Esophagus (tissue), 2 donors: Measurements from ENCODE around the gene ANKAR. TPM values are rescaled to one million over a fixed set of nuclear protein-coding genes. Genes with fewer than 3 reads are reported as not detected.
"Not testable (repeated sequence)": the region's sequence is repeated elsewhere in the genome, so short reads cannot be mapped to it uniquely, and the experiment has no call there.

Experiments used
- H3K27ac ChIP-seq, 2 donors: one replicate each; pipeline ENCODE4 v1.5.1; 2013; ENCODE audit warnings: low read depth in 2 of 2, mild to moderate bottlenecking in 2 of 2, inconsistent platforms in 1 of 2, low read length in 1 of 2, moderate library complexity in 1 of 2
- H3K27me3 ChIP-seq, 2 donors: one replicate each; pipeline ENCODE4 v1.6.1; 2013; ENCODE audit warnings: low read length in 2 of 2, control low read depth in 1 of 2, mild to moderate bottlenecking in 1 of 2; ENCODE audit not compliant: insufficient read depth in 2 of 2, control insufficient read depth in 1 of 2
- H3K36me3 ChIP-seq, 2 donors: one replicate each; pipeline ENCODE4 v1.6.1; 2013; ENCODE audit warnings: low read length in 1 of 2; ENCODE audit not compliant: control insufficient read depth in 2 of 2, insufficient read depth in 2 of 2
- H3K4me1 ChIP-seq, 2 donors: one replicate each; pipeline ENCODE4 v1.6.1; 2013; ENCODE audit warnings: low read length in 1 of 2; ENCODE audit not compliant: control insufficient read depth in 2 of 2, insufficient read depth in 2 of 2
- H3K4me3 ChIP-seq, 2 donors: one replicate each; pipeline ENCODE4 v1.5.1; 2013; ENCODE audit warnings: low read length in 2 of 2, mild to moderate bottlenecking in 2 of 2, low read depth in 1 of 2, moderate library complexity in 1 of 2
- H3K9me3 ChIP-seq, 2 donors: one replicate each; pipeline ENCODE4 v1.6.1; 2013; ENCODE audit warnings: mild to moderate bottlenecking in 2 of 2, low read depth in 1 of 2, low read length in 1 of 2, moderate library complexity in 1 of 2; ENCODE audit not compliant: control insufficient read depth in 2 of 2, insufficient read depth in 1 of 2
- WGBS, 2 donors: extraction: QIAGEN DNeasy Blood & Tissue Kit; methylation state at CpG; one replicate each; pipeline ENCODE4 v1.1.7; 2013; 5-methylcytosine and 5-hydroxymethylcytosine counted together
- polyA plus RNA-seq, 2 donors: library from polyadenylated mRNA; stranded (reverse); fragments of 200-250 nt; gene quantifications; one replicate each; pipeline ENCODE4 v1.2.3, GENCODE V29; 2013
- donor health status: healthy with polysubstance abuse.
- donor health status: Bipolar disorder and iron deficiency.

The ANKAR gene
- polyA plus RNA-seq, 2 donors = 0.75 to 1.5 TPM

GRCh38 chr2:189638301-189639006 is 36.0 kb upstream of the ANKAR start:
- Histone ChIP-seq H3K4me1 (no peaks in the 10 kb centered on the region), H3K9me3 (no peaks in the 10 kb centered on the region), H3K4me3 (no peak overlapping the region), H3K27ac (no peak overlapping the region), H3K36me3 (no peaks in the 10 kb centered on the region), H3K27me3 (no peaks in the 10 kb centered on the region)
- 89 to 91% methylated on average over 4 of the region's 4 CpGs for WGBS, 2 donors

DNA sequence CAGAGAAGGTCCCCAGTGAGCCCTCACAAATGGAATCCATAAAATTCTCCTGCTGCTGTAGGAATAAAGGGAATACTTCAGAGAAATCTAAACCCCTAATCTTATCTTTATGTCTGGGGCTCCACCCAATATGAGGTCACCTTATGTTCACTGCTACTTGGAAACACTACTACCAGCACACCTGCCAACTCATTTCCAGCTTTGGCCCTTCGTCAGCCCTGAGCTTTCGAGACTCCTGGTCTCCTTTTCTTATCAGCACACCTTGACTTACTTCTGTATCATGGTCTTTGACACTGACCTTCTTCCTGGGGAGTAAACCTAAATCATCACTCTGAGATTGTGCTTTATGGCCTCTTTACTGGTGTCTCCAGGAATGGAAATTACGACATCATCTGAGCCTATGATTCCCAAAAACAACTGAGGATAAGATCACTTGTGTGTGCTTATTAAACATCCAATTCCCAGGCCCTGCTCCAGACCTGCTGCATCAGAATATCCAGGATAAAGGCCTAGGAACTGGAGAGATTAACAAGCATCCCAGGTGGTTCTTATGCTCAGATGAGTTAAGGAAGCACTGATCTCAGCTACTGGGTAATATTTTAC is 35.4 kb upstream of the ANKAR start:
- H3K27ac ChIP-seq = no peak overlapping the region
- no peak overlapping the region for H3K4me3 ChIP-seq
- no peaks in the 10 kb centered on the region for H3K27me3 ChIP-seq
- H3K36me3 ChIP-seq = no peaks in the 10 kb centered on the region
- 55 to 60% methylated on average over 3 of the region's 3 CpGs for WGBS, 2 donors
- H3K9me3 ChIP-seq = no peaks in the 10 kb centered on the region
- H3K4me1 ChIP-seq = no peaks in the 10 kb centered on the region

- no peaks in the 10 kb centered on the region for H3K36me3 ChIP-seq
- H3K27me3 ChIP-seq = no peaks in the 10 kb centered on the region
- H3K9me3 ChIP-seq = no peaks in the 10 kb centered on the region
- H3K4me3 ChIP-seq = no peak overlapping the region
- no peaks in the 10 kb centered on the region for H3K4me1 ChIP-seq
- no peak overlapping the region for H3K27ac ChIP-seq
- 69 to 73% methylated on average over 1 of the region's 1 CpG for WGBS, 2 donors
Observed at GRCh38 chr2:189641002-189641401, 33.5 kb upstream of the ANKAR start.

DNA sequence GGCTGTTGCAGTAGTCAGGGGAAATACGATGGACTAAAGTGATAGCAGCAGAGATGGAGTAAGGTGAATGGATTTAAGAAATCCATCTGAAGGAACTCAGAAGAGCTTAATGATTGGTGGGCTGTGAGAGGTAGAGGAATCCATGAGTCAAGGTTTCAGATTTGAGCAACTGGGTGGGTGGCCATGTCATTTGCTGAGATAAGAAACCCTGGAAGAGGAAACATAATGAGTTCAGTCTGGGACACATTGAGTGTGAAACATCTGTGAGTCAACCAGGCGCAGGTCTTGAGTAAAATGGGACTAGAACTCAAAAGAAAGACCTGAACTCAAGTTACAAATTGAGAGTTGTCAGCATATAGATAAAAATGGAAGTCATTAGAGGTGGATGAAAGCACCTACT is 32.9 kb upstream of the ANKAR start:
- Histone ChIP-seq H3K4me1 (no peaks in the 10 kb centered on the region), H3K27ac (no peak overlapping the region), H3K9me3 (no peaks in the 10 kb centered on the region), H3K36me3 (no peaks in the 10 kb centered on the region), H3K27me3 (no peaks in the 10 kb centered on the region), H3K4me3 (no peak overlapping the region)
- WGBS, 2 donors = 75 to 78% methylated on average over 2 of the region's 2 CpGs

GRCh38 chr2:189646521-189646920 is 27.9 kb upstream of the ANKAR start:
- Histone ChIP-seq H3K4me3 (no peak overlapping the region), H3K9me3 (no peaks in the 10 kb centered on the region), H3K27ac (no peak overlapping the region), H3K36me3 (no peaks in the 10 kb centered on the region), H3K4me1 (no peaks in the 10 kb centered on the region), H3K27me3 (no peaks in the 10 kb centered on the region)

- Histone ChIP-seq H3K4me1 (no peaks in the 10 kb centered on the region), H3K27ac (no peak overlapping the region), H3K36me3 (no peaks in the 10 kb centered on the region), H3K4me3 (no peak overlapping the region), H3K27me3 (no peaks in the 10 kb centered on the region), H3K9me3 (peaks cover 0 to 3% of the 10 kb centered on the region in 2 donors)
- 39 to 70% methylated on average over 1 of the region's 1 CpG for WGBS, 2 donors
Observed at GRCh38 chr2:189648846-189649509, 25.5 kb upstream of the ANKAR start.

GRCh38 chr2:189651284-189651683 is 23.2 kb upstream of the ANKAR start:
- Histone ChIP-seq H3K36me3 (no peaks in the 10 kb centered on the region), H3K27me3 (no peaks in the 10 kb centered on the region), H3K27ac (no peak overlapping the region), H3K9me3 (peaks cover 0 to 3% of the 10 kb centered on the region in 2 donors), H3K4me1 (no peaks in the 10 kb centered on the region), H3K4me3 (no peak overlapping the region)

GRCh38 chr2:189653464-189653863 is 21.0 kb upstream of the ANKAR start:
- H3K4me3 ChIP-seq, H3K9me3 ChIP-seq, H3K36me3 ChIP-seq, H3K27ac ChIP-seq, H3K4me1 ChIP-seq, H3K27me3 ChIP-seq: not testable (repeated sequence)
- whole genome bisulfite sequencing, 2 donors = 96 to 97% methylated on average over 26 to 29 of the region's 29 CpGs

DNA sequence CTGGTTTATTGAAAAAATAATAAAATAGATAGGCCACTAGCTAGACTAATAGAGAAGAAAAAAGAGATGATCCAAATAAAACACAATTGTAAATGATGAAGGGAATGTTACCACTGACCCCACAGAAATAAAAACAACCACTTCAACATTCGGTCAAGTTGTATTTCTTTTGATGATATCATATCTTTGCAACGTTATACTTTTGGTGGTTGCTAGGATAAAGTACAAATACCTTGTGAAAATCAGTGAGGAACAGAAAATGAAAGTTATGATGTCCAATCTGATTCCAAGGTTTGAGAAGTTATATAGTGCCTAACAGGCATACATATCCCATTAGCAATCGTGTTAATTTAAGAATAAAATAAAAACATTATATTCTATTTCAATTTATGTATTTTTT is 19.8 kb upstream of the ANKAR start:
- Histone ChIP-seq H3K27ac (no peak overlapping the region), H3K9me3 (peaks cover 0 to 3% of the 10 kb centered on the region in 2 donors), H3K4me1 (no peaks in the 10 kb centered on the region), H3K4me3 (no peak overlapping the region), H3K36me3 (no peaks in the 10 kb centered on the region), H3K27me3 (no peaks in the 10 kb centered on the region)
- 57% methylated on average over 3 of the region's 3 CpGs for WGBS, 2 donors

DNA sequence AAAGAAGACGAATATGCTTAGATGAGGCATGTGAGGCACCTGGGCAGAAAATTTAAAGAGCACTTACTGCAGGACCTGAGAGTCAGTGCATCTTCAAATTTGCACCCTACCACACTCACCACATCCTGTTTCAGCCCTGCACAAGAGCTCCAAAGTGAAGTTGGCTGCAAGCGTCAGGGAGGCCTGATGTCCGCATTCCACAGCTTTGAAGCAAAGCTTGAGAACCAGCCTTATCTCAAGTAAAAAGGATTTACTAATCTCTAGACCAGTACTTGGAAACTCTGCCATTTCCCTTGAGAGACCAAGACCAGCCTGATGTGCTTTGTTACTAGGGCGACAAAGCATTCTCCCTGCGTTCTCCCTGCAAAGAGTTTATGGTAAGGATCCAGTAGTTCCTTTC is 16.6 kb upstream of the ANKAR start:
- Histone ChIP-seq H3K4me1 (peaks cover 0 to 2% of the 10 kb centered on the region in 2 donors), H3K27me3 (no peaks in the 10 kb centered on the region), H3K9me3 (peaks cover 0 to 3% of the 10 kb centered on the region in 2 donors), H3K36me3 (no peaks in the 10 kb centered on the region), H3K27ac (peak overlapping the region; percentile 7 to 32), H3K4me3 (no peak overlapping the region)
- 61 to 66% methylated on average over 5 of the region's 5 CpGs for WGBS, 2 donors
